Stromal cell of bone marrow (primary cell): ENCODE measurements around the gene HSPBAP1.

Source experiments
- DNase-seq: peaks from one replicate; pipeline ENCODE4 v3.0.0-alpha.2; 2012; ENCODE audit warnings: low read depth

HSPBAP1 gene, protein sequence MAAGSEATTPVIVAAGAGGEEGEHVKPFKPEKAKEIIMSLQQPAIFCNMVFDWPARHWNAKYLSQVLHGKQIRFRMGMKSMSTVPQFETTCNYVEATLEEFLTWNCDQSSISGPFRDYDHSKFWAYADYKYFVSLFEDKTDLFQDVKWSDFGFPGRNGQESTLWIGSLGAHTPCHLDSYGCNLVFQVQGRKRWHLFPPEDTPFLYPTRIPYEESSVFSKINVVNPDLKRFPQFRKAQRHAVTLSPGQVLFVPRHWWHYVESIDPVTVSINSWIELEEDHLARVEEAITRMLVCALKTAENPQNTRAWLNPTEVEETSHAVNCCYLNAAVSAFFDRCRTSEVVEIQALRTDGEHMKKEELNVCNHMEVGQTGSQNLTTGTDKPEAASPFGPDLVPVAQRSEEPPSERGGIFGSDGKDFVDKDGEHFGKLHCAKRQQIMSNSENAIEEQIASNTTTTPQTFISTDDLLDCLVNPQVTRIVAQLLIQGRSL

DNA sequence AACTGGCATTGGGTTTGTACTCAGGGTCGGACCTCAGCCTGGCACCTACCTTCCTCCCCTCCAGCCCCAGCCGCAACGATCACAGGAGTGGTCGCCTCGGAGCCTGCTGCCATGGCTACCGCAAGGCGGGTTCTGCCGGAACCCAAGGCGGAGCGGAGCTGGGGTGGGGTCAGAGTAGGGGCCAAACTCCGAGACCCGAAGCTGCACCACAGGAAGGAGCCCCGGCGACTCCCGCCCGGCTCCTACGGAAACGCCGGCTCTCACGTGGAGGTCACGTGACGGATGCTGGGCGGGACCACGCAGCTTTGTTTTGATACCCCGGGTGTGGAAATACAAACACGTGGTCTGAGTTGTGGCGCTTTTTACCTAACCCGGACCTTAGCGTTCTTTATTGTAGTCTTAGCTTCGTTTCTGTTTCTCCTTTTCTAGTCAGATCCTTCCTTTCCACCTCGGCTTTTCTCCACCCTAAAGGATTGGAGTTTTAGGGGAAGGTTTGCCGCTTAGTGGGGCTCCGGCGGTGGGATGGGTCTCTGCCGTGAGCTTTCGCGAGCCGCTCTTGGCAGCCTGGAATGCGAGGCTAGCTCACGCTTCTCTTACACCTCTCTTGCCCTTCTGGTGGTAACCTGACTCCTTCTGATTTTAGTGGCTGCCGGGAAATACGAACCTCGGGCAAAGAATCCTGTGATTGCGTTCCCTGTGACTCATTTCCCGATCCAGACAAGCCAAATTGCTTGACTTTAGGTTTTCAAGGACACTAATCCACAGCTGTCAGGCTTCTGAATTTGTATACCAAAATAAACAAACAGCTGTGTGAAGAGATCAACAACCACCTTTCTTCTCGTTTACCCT is at the start of gene HSPBAP1:
Gene HSPBAP1, minus strand, starts transcription at position 264 of the 849 bp plus-strand sequence. Its CDS starts 151 bp downstream, at position 113.
- DNase-seq = peak; percentile 79

DNA sequence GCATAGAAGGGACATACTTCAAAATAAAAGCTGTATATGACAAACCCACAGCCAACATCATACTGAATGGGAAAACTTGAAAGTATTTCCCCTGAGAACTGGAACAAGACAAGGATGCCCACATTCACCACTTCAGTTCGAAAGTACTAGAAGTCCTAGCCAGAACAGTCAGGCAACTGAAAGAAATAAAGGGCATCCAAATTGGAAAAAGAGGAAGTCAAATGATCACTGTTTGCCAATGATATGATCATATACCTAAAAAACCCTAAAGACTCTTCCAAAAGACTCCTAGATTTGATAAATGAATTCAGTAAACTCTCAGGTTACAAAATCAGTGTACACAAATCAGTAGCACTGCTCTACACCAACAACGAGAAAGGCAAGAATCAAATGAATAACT is 42.0 kb upstream of the HSPBAP1 start:
- no peak for DNase-seq

DNA sequence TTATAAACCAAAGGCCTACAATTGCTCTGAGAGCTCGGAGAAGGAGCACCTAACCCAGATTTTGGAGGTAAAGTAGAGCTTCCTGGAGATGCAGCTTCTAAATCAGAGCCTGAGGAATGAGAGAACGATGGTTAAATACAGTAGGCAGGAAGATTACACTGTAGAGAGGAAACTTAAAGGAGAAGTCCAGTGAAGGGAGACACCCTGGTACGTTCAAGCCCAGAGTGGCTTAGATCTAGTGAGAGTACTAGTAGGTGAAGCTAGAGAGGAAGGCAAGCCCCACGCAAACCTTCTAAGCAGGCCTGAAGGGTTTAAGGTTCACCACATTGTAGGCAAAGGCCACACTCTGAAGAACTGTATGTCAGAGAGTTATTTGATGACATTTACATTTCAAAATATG is 34.6 kb upstream of the HSPBAP1 start:
- DNase-seq = no peak

DNA sequence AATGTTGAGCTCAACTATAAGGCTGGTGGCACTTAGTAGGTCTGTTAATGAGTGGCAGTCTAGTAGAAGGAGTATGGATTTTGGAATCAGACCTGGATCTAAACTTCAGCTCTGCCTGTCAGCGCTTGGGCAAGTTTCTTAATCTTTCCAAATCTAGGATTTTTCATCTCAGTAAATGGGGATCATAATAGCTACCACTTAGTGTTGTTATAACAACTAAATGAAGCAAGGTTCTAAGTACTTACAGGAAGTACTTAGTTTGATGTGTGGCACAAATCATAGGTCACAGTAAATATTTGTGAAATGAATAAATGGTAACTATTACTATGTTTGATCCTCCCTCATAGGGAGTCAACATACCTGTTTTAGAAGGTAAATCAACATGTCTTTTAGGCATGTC is 32.6 kb upstream of the HSPBAP1 start:
- no peak for DNase-seq

DNA sequence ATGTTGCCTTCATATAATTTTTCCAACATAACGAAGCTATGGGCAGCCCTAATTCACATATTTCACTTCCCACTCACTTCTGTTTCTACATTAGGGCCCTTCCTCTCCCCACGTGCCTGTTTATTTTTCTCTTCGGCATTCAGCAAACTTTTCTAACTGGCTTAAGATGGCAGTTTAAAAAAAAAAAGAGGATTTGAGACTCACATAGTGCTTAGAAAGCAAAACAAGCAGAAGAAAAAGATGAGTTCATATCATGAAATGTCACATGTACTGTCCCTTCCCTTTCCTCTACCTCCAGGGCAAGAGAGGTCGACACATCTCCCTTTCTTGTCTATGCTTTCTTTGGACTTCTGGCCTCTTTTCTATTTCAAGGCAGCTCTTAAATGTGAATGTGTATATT is 31.8 kb upstream of the HSPBAP1 start:
- no peak for DNase-seq

DNA sequence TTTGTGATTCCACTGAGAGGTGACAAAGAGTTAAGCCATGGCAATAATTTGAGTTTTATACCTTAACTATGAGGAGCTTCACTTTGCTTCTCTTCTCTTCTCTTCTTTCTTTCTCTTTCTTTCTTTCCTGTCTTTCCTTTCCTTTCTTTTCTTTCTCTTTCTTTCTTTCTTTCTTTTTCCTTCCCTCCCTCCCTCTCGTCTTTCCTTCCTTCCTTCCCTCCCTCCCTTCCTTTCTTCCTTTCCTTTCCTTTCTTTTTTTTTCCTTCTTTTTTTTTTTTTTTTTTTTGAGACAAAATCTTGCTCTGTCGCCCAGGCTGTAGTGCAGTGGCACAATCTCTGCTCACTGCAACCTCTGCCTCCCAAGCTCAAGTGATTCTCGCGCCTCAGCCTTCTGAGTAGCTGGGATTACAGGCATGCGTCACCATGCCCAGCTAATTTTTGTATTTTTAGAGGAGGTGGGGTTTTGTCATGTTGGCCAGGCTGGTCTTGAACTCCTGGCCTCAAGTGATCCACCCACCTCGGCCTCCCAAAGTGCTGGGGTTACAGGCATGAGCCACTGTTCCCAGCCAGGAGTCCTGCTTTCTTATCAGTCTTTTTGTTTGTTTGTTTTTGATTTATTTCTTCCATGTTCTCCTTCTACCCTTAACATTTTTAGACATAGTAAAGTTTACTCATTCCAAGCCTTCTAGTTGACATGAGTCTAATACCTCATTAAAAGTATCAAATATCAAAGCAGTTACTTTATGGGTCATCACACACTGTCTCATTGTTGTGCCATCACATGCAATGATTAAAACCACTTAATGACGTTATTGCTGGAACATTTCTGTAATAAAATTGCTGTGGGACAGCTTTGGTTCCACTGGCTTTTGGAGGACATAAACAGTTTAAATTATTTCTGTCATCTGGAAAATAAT is 31.1 kb upstream of the HSPBAP1 start:
- no peak for DNase-seq

DNA sequence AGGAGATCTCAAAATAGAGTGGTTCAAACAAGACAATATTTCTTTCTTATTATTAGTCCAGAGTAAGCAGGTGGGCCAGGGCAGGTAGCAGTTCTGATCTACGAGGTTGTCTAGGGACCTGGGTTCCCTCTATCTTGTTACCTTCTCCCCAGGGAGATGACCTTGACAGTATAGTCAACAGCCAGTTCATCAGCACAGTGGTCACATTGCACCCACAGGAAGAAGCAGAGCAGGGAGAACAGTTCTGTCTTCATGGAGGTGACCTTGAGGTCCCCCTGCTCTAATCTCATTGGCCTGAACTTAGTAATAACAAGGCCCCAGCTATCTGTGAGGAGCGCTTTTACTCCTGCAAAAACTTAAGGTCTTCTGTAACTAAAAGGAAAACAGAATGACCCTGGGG is 23.0 kb upstream of the HSPBAP1 start:
- DNase-seq = no peak

DNA sequence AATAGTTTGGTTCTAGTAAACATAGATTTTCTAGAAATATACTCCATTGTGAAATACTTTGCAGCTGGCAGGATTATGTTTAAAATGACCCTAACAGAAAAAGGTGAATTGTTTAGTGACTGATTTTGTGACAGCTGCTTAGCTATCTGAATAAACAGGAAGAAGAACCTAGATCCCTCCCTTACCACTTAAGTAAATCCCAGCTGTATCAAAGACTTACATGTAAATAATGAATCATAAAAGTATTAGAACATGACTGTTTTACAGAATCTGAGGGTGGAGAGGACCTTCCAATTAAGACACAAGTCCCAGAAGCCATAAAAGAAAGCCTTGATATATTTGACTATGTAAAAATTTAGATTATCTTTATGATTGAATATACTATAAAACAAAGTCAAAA is 17.1 kb upstream of the HSPBAP1 start:
- DNase-seq = no peak

DNA sequence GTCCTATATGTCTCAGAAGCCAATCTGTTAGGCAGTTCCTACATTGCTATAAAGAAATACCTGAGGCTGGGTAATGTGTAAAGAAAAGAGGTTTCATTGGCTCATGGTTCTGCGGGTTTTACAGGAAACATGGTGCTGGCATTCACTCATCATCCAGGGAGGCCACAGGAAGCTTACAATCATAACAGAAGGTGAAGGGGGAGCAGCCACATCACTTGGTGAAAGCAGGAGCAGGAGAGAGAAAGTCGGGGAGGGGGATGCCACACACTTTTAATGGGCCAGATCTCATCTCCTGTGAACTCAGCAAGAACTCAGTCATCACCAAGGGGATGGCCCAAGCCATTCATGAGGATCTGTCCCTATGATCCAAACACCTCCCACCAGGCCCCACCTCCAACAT is 10.3 kb upstream of the HSPBAP1 start:
- no peak for DNase-seq

DNA sequence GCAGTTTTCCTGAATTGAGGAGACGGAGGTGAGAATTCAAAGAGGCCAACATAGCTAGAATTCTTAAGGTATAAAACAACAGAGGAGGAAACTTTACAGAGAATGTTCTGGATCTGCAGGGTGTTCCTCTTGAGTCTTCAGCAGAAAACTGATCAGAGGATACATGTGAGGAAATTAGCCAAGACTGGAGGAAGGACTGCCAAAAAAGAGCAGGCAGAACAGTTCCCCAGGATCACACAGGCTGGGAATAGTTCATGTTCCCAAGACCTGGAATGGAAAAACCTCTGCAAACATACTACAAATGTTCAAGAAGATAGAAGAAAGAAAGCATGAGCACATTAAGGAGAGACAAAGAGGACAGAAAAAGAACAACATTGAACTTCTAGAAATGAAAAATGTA is 8.7 kb upstream of the HSPBAP1 start:
- DNase-seq = no peak

DNA sequence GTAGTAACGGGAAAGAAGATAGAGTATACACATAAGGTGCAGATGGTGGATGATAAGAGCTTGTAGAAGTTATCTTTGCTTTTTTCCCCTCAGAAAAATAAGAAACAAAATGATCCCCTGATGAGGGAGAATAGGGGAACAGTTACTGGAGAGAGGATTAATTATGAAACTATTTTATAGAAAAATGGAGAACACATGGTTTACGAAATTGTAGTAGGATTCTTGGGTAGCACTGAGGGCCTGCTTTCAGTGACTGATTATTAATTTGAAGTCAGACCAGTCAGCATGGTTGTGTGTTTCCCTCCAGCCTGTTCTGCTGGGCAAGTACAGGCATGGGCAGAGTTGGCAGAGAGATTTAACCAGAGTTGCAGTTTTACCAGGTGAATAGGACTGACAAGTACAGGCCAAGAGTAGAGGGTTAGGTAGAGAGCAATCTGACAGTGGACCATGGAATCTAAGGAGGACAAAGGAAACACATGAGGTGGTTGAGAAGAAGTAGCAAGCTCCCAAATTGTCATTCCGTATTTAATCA is 7.1 kb upstream of the HSPBAP1 start:
- no peak for DNase-seq

DNA sequence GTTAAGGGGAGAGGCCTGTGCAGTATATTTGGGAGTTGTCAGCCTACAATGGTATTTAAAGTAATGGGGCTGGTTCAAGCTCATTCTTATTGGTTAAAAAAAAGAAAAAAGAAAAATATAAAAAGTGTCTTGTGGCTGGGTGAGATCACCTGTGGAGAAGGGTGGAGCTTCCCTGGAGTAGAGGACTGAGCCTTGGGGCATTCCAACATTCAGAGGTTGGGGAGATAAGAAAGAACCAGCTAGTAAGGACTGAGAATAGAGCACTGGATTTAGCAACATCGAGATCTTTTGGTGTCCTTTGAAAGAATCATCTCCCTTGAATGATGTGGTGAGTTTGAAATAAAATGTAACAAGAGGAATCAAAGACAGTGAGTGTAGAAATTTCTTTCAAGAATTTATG is 6.4 kb upstream of the HSPBAP1 start:
- no peak for DNase-seq

DNA sequence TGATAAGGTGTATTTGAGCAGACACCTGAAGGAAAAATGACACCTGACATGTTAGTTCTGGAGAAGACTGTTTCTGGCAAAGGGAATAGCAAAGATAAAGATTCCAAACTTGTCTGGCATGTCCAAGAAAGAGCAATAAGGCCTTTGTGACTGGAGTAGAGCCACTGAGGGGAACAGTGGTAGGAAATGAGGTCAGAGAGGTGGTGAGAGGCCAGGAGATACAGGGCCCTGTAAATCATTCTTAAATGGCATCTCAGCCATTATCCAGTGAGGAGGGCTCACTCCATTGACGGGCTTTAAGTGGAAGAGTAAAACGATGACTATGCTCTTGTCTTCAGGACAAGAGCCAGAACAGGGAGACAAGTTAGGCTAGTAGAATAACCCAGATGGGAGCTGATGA is 5.7 kb upstream of the HSPBAP1 start:
- DNase-seq = no peak

DNA sequence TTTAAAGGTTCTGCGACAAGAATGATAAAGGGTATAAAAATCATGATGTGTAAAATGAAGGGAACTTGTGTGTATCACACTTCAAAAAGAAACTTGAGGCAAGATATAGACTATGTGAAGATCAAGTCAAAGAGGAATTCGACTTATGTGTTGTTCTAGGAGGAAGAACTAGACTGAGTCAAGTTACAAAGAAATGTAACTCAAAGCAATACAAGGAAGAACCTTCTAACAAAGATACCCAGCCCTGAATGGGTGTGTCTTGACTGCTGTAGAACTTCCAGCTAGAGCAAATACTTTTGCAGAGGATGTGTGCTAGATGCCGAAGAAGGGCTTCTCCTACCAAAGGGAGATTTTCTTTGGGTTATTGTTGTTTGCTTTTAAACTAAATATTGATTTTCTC is 3.7 kb upstream of the HSPBAP1 start:
- no peak for DNase-seq

DNA sequence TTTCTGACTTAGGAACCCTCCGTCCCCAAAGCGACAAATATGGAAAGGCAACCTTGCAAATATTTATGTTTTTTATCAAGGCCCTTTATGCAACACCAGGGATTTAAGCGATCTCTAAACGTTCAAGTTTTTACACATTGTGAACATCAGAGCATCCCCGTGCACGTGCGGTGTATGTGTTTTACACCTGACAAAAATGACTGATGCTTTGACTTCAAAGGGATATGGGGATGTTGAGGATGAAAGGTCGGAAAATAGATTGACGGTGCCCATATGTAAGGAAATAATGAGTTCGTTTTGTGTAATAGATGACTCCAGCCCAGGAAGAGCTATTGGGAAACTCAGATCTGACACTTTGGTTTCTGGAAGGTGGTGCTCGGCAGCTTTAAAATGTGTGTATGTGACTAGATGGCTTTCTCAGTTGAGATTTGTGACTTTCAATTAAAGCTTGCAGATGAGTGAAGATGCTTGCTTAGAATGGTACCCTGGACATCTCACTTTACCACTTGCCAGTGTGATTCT is 2.1 kb upstream of the HSPBAP1 start:
- peak; percentile 2 for DNase-seq

DNA sequence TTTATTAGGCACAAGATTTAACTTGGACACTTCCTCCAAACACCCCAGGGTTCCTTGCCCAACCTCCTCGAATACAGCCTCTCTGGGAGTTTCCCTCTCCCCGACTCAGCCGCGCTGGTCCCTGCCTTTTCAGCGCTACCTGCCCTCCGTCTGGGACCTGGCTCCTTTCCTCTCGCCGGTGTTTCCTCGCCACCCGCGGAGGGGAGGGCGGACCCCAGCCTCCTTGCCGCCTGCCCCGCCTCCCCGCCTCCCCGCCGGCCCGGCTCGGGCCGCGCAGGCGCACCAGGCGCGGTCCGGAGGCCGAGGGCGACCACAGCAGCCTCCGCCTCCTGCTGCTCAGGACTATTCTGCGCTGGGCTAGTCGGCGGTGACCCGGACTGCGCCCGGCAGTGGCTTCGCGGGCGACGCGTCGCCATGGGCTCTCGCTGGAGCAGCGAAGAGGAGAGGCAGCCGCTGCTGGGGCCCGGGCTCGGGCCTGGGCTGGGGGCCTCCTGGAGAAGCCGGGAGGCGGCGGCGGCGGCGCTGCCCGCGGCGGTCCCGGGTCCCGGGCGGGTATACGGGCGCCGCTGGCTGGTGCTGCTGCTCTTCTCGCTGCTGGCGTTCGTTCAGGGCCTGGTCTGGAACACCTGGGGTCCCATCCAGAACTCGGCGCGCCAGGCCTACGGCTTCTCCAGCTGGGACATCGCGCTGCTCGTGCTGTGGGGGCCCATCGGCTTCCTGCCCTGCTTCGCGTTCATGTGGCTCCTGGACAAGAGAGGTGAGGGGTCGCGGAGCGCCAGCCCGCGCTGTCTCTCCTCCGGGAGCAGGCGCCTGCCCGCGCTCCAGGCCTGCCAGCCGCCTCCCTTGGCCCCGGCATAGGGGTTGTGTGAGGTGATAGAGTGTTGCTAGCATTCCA is 1.4 kb upstream of the HSPBAP1 start, which contains the start of gene SLC49A4:
Gene SLC49A4, plus strand, starts transcription at position 291 of the 895 bp plus-strand sequence. Its CDS starts 124 bp downstream, at position 415.
- peak; percentile 54 for DNase-seq

DNA sequence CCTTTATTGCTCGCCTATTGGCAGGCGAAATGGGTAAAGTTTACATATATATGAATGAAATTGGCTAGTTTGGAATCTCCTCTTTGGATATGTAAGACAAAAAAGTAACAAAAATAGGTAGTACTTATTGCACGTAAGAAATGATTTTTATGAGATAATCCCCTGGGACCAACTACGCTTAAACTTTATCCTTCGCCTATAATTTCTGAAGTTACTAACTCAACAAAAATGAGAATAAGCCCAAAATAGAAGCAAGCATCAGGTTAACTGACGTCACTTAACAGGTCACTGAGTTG is 800 bp upstream of the HSPBAP1 start:
- no peak for DNase-seq

DNA sequence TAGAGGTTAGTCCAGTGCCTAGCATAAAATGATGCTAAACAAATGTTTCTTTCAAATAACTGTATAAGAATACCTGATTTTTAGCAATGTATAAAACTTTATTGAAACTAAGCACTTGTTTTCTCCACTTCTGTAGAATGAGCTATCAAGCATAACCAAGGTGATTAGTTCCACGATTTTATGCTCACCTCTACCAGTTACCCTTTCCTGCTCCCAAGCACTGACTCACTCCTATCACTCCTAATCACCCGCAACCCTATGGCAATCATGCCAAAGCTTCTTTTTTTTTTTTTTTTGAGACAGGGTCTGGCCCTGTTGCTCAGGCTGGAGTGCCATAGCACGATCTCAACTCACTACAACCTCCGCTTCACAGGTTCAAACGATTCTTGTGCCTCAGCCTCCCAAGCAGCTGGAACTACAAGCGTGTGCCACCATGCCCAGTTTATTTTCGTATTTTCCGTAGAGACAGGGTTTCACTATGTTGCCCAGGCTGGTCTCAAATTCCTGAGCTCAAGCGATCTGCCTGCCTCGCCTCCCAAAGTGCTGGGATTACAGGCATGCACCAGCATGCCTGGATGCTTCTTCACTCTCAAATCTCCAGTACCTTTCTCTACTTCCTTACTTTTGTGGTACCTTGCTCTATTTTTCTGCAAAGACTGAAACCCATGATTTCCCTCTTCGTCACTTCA is 3.9 kb downstream of the HSPBAP1 start:
- no peak for DNase-seq

DNA sequence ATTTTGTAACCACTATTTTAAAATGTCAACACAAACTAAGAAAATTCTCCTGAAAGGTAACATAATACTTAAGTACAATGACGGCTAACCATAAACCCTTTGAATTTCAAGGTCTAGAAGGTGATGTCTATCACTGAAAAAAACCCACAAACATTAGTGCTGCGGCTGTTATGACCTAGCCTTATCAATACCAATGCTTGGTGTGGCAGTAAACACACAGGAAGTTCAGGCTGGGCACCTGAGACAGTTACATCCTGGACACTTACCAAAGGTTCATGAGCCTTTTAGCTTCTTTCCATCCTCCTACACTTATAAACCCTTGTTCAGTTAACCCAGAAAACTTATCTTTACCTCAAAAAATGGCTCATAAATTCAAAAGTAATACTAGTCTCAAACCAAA is 5.8 kb downstream of the HSPBAP1 start:
- DNase-seq = no peak

DNA sequence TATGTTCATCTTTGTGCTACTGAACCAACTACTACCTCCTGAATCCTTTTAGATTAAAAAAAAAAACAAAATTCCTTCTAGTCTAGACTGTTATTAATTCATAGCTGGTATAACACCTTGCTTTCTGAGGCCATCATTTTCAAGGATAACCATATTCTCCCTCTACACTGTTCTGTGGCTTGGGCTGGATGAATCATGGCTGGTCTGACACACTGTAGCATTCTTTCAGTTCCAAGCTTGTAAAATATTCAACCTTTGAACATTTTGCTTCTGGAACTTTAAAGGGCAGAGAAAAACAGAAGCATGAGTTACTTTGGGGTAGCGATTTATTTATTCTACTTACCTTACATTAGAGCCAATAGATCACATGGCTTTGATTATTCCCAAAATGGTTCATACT is 7.6 kb downstream of the HSPBAP1 start:
- peak; percentile 33 for DNase-seq
